Measurements from ENCODE around the gene EVA1A.

DNA sequence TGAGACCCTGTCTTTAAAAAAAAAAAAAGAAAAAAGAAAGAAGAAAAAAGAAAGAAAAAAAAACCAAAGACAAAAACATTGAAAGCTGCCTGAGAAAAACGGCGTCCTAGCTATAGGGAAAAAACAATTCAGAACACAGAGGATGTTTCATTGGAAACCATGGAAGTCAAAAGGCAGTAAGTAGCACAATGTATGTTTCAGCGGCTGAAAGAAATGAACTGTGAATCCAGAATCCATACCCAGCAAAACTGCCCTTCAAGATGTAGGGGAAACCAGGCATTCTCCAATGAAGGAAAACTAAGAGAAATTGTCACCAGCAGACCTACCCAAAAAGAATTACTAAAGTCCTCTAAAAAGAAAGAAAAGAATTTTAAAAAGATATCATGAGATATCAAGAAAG lies 27.6 kb downstream of the EVA1A start:
- TF ChIP-seq, protein P1, sequence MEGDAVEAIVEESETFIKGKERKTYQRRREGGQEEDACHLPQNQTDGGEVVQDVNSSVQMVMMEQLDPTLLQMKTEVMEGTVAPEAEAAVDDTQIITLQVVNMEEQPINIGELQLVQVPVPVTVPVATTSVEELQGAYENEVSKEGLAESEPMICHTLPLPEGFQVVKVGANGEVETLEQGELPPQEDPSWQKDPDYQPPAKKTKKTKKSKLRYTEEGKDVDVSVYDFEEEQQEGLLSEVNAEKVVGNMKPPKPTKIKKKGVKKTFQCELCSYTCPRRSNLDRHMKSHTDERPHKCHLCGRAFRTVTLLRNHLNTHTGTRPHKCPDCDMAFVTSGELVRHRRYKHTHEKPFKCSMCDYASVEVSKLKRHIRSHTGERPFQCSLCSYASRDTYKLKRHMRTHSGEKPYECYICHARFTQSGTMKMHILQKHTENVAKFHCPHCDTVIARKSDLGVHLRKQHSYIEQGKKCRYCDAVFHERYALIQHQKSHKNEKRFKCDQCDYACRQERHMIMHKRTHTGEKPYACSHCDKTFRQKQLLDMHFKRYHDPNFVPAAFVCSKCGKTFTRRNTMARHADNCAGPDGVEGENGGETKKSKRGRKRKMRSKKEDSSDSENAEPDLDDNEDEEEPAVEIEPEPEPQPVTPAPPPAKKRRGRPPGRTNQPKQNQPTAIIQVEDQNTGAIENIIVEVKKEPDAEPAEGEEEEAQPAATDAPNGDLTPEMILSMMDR (IDR thresholded peaks at IDR 0.05), result no peak
- TF ChIP-seq POLR2A (IDR thresholded peaks at IDR 0.05; ENCODE audit: low read depth) (no peak), POLR2AphosphoS5 (IDR thresholded peaks at IDR 0.05) (no peak), EP300 (IDR thresholded peaks at IDR 0.05) (no peak)
